CD4-positive, alpha-beta T cell treated with Interleukin-15 for 4 hours (primary cell): Measurements from ENCODE around the gene TPPP3.

Experiments used
- DNase-seq: peaks from one replicate; pipeline ENCODE4 v3.0.0-alpha.2; 2020; ENCODE audit warnings: low spot score

TPPP3 gene

DNA sequence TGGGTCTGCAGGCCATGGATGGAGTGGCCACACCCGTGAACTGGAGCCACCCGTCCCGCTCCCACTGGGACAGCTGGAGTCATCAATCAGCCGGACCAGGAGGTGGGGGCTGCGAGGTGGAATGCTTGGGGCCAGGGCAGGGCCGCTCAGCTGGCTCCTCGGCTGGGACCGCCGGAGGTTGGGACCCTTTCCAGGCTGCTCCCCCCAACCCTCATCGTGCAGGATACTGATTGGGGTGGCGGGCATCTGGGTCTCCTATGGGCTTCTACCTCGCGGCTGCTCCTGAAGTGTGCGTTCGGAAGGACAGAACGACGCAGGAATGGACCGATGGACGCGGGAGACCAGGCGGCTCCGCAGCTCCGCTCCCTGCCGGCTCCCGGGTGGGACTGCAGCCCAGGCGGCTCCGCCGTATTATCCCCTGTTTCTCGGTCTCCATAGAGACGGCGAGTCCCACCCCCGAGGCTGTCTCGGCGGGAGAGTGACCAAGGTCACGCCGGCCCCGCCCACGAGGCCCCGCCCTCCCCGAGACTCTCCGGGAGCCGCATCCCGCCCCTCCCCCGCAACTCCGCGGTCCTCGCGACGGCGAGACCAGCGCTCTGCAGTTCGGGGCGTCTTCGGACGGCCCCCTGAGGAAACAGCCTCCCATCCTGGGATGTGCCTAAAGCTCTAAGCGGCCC, at the start of gene TPPP3:
Gene TPPP3, minus strand, starts transcription at position 388 of the 677 bp plus-strand sequence. CDS start 2,387 bp downstream, outside the sequence.
- peak; percentile 50 for DNase-seq

DNA sequence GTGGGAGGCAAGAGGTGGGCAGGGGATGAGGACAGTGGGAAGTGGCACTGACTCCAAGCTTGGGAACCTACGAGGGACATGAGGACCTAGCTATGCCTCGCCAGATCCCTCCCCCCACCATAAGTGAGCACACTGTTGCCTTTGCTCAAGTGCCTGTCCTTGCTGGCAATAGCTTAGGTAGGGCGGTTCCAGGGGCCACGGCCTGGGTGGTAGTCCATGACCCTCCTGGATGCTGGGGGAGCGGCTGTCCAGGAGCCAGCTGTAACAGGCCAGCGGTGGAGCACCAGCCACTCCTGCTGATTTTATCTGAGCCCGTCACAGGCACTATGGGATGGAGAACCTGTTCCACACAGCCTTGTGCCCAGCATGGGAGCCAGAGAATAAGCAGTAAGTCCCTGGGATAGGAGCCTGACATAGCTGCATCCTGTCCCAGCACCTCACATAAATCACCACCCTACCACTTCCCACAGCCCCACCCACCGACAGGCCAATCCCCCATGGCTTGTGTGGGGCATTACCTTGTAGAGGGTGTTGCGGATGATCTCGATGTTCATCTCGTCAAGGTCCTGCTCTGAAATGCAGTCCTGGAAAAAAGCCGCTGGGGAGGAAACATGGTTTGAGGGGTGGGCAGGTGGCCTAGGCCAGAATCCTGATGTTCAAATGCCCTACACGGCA, 49.4 kb upstream of the TPPP3 start:
- no peak for DNase-seq

DNA sequence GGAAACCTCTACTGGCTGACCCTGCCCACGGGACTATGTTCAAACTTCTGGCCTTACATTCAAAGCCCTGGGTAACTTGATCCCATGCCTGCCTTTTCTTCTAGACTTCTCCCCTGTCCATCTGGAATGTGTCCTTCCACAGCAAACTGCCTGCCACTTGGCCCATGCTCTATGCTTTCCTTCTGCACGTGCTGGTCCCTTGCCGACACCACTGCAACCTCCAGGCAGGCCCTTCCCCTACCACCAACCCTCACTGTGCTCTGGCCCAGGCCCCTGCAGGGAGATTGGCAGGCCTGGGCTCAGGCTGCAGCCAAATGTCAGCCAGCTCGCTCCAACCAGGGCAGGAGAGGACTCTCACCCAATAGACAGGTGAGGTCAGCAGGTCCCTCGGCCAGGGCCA, 48.6 kb upstream of the TPPP3 start:
- no peak for DNase-seq

DNA sequence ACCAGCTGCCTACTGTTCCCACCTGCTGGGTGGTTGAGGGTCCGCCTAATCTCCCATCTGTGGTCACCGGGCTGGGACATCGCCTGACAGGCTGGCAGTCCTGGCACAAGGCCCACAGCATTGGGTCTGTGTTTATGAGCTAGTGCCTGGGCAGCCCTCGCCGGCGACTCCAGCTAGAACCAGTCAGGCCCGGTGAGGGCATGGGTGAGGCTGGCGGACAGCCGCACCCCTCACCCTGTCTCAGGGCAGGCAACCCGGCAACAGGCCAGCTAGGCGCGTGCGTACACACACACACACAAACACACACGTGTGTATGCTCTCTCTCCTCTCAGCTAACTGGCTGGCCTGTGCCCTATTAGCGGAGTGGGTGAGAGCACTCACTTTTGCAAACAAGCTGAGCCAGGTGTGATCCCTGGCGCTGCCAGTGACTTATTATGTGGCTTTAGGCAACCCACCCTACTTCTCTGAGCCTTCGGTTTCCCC, 48.0 kb upstream of the TPPP3 start:
- DNase-seq: no peak

DNA sequence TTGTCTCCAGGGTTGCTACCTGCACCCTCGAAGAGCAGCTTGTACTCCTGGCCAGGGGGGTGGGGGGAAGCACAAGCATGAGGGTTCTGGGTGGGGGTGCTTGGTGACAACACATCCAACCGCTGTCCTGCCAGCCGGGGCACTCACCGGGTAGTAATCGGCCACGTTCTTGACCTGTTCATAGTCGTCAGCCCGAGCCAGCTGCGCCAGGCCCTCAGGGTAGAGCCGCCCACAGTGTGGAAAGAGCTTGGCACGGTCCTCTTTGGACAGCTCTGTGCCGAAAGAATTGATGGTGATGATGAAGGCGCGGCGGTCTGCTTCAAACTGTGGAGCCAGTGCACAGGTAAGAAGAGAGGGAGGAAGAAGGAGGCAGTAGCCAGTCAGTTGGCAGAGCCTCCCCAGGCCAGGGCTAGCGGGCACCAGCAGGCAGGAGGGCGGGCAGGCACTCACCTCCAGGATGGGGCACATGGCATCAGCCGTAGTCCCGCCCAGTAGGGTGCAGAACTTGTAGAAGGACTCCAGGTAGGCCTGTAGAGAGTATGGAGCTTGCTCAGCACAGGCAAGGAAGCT, 45.6 kb upstream of the TPPP3 start:
- DNase-seq: no peak

DNA sequence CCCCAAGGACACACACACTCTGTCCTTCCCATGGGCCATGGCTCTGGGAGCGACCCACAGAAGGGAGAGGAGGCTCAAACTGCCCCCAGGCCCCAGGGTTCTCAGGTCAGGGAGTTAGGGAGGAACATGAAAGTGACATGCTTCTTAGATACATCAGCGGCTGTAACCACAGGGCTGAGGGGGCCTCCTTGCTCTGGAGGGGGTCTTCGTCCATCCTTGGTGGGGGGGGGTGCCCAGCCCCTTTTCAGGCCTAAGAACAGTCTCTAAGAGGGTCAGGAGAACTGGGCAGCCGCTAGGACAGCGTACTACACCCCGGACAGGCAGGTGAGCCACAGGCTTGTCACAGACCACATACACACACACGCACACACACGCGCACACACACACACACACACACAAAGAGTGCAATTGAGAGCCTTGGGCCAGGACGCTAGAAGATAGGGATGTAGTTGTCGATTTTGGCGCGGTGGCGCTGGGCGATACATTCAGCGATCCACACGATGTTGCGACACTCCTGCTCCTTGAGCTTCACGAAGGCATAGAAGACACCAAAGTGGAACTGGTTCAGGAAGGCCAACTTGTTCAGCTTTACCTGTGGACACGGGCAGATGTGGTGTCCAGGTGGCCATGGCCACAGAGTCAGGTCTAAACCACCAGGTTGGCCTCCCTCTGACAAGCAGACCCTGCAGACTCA, 44.9 kb upstream of the TPPP3 start:
- DNase-seq: no peak

DNA sequence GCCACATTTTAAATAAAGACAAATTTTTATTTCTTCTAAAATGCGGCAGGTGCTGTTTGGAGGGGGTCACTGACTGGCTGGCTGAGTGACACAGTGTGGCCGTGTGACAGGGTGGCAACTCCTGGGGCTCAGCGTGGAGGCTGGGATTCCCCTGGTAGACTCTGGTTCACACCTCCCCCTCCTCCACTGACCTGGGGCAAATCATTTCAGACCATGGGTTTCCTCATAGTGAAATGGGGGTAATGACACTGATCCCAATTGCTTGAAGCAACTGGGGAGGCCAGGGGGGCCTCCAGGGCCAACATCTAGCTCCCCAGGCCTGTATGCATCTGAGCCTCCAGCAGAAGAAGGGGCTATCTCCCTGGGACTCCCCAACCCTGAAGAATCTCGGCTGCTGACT, 44.2 kb upstream of the TPPP3 start:
- DNase-seq: no peak

DNA sequence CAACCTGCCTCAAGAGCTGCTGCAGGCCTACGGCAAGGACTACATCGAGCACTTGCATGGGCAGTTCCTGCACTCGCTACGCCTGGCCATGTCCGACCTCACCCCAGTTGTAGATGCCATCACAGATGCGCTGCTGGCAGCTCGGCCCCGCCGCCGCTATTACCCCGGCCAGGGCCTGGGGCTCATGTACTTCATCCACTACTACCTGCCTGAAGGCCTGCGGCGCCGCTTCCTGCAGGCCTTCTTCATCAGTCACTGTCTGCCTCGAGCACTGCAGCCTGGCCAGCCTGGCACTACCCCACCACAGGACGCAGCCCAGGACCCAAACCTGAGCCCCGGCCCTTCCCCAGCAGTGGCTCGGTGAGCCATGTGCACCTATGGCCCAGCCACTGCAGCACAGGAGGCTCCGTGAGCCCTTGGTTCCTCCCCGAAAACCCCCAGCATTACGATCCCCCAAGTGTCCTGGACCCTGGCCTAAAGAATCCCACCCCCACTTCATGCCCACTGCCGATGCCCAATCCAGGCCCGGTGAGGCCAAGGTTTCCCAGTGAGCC, 43.4 kb upstream of the TPPP3 start:
- DNase-seq: no peak

DNA sequence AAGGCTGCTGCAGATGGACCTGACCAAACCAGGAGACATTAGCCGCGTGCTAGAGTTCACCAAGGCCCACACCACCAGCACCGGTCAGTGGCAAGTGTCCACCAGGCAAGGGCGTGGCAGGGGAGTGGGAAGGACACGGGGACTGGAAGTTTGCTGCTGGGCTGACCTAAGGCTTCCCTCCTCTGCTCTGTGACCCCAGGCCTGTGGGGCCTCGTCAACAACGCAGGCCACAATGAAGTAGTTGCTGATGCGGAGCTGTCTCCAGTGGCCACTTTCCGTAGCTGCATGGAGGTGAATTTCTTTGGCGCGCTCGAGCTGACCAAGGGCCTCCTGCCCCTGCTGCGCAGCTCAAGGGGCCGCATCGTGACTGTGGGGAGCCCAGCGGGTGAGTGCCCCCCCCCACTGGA, 42.5 kb upstream of the TPPP3 start:
- DNase-seq: no peak

DNA sequence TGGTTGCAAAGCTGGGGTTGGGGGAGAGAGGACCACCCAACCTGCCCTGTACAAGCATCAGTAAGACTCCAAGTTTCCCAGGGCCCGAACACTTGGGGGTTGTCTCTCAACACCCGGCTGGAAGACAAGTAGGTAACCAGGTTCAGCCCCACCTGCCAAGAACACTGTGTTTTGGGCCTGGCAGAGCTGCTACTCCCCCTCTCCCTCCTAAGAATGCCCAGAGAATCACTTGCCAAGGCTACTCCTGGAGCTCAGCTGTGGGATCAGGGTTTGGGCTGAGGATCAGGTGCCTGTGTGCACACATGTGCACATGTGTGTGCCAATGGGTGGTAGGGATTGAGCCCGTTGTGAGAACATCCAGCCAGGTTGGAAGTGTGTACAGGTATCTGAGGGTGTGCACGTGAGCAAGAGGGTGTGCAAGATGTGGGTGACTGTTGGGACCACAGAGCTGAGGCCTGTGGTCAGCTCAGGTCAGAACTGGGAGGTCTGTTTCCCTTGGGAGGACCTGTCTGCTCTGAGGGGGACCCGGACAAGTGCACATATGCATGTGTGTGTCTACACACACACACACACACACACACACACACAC, 39.9 kb upstream of the TPPP3 start:
- DNase-seq: no peak

DNA sequence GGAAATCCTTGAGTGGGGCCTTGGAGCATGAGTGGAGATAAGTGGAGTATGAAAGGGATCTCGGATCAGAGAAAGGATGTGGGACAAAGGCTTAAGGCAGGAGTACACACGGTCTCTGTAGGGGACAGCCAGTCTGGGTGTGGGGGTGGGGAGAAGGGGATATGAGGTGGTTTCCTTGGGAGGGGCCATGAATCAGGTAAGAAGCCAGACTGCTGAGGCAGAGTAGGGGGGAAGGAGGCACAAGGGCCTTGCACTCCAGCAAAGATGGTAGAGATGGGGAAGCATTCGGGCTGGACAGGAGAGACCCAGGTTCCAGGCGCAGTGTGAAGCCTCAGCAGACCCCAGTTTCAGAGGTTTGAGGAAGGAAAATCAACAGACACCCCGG, 39.2 kb upstream of the TPPP3 start:
- no peak for DNase-seq

DNA sequence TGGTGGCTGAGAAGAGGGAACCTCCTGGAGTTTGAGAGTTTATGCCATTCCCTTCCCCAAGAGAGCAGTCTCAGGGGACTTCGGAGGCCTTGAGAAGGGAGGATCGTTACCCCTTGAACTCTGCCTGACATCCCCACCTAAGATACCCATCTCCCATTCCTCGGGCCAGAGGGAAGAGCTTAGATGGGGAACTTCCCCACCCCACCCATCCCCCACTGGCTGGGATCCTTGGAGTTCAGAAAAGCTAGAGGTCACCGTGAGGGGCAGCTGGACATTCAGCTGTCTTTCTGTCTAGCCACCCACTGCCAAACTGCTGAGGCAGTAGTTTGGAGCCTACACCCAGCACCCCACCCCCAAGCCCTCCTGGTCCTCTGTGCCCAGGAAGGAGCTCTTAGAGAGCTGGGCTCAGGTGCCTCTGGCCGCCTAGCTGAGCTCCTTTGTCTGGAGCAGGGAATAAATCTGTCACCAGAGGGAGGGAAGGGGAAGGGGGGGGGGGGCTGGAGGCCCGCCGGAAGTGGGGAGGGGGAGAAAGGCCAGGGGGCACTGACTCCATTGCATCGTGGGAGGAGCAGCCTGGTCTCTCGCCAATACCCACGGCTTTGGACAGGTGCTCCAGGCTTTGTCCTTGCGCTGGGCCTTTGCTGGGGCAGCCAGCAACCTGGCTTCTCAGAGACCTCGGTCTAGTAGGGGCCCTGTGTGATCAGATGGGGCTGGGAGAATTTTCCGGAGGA, 38.6 kb upstream of the TPPP3 start:
- no peak for DNase-seq

DNA sequence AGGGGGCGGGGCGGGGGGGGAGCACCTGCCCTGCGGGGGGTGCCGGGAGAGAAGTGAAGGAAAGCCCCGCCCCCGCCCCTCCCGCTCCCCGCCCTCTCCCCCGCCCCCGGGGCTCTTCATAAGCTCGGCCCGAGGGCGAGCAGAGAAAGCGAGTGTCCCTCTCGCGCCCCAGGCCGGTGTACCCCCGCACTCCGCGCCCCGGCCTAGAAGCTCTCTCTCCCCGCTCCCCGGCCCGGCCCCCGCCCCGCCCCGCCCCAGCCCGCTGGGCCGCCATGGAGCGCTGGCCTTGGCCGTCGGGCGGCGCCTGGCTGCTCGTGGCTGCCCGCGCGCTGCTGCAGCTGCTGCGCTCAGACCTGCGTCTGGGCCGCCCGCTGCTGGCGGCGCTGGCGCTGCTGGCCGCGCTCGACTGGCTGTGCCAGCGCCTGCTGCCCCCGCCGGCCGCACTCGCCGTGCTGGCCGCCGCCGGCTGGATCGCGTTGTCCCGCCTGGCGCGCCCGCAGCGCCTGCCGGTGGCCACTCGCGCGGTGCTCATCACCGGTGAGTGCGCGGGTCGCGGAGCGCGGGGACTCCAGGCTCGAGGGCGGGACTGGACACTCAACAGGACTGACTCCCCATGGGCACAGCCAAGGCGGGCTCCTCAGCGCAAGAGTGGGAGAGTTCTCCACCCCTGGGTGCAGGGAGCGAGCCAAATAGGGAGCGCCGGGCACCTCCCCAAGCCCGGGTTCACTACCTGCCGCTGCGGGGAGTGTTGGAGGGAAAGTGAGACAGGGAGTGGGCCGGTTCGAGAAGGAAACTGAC, 37.9 kb upstream of the TPPP3 start, which contains the start of gene HSD11B2:
Gene HSD11B2, plus strand, starts transcription at position 145 of the 798 bp plus-strand sequence. Its CDS starts 128 bp downstream, at position 273.
- no peak for DNase-seq

DNA sequence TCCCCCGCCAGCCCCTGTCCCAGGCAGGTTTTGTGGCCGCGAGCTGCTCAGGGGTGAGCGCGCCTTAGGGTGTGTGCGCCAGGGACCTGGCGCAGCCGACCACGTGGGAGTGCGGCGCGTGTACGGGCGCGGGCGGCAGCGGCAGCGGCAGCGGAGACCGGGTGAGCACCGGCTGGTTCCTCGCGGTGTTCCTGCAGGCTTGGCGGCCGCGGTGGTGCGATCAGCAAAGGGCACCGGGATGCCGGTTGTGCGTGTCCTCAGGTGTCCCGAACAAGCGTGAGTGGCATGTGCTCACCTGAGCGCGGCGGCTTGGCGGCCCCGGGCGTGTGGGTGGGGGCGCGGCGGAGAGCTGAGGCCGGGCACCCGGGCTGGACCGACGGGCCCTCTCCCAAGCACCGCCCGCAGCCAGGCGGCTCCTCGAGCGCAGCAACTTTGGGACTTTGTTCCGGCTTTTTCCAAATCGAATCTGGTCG, 37.2 kb upstream of the TPPP3 start:
- DNase-seq: no peak

DNA sequence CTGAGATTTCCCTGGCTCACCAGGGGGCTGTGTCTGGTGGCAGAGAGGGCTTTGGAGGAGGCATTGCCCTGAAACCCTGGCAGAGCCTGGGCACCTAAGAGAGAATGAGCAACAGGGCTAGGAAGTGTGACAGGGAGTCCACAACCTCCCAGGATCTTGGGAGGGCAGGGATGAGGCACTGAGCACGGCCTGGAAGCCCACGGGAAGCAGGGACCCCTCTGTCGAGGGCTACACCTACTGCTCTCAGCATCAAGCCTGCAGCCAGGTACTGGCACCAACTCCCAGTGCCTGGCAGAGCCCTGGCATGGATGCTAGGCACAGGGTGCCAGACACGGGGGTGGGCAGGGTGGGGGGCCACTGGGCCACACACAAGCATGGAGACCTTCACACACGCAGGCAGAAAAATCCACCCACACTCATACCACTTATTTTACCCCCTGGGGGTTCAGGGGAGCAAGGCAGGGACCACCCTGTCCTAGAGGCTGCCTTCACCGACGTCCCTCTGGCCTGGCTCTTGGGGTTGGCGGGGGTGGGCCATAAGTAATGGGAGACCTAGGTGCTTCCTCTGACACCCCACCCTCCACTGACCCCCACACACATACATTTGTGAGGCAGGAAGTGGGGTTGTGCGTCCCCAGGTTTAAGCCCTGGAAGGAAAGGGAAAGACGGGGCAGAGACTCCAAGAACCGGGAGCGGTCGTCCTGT, 36.7 kb upstream of the TPPP3 start:
- DNase-seq: no peak

DNA sequence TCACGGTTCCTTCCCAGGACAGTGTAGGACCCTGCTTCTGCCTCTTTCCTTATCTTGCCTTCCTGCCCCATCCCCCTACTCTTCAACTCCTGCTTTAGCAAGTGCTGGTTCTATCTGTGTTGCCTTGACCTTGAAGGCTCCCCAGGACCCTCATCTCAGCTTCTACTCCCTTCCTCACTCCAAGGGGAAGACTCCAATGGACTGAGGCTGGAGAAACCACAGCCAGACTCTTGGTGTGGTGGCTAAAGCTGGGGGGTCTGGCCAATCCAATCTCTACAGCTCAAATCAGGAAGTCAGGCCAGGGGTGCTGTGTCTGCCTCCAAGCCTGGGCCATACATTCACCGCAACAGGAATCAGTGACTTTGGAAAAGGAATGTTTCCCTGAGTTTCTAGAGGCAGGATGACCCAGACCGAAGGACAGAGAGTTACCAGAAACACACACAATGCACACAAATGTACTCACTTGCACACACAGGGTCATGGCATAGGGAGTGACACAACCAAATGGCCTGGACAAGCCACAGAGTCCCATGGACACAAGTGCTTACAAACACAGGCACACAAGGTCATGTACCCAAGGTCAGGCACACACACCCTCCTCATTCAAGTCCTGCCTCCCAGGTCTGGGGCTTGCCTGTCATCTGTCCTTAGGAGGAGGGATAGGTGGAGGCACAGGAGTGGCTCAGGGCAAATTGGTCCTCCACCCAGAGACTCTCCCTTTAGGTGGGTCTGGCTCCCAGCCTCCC, 35.9 kb upstream of the TPPP3 start:
- no peak for DNase-seq

DNA sequence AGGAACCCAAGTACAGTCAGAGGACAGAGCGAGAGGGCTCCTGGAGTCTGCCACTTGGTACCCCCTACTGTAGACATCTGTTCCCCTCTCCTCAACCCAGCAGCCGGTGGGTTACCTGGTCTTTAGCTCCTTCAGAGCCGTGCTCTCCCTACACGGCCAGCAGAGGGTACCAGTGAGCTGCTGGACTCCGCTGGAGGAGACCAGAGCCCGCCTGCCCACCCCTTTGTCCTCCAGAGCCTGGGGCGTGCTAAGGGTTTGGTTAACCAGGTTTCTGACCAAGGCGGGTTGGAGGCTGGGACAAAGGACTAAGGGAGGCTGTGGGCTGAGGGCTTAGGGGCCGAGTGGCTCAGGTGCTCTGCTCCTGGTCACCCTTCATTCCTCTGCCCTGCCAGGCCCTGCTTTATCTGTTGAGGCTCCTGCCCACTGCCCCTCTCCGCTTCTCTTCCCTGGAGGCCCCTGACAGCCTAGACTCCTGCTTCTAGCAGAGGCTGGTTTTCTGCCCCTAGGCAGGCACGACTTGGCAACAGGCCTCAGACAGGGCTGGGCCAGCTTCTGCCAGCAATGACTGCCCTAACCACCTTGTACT, 34.9 kb upstream of the TPPP3 start:
- DNase-seq: peak; percentile 45

DNA sequence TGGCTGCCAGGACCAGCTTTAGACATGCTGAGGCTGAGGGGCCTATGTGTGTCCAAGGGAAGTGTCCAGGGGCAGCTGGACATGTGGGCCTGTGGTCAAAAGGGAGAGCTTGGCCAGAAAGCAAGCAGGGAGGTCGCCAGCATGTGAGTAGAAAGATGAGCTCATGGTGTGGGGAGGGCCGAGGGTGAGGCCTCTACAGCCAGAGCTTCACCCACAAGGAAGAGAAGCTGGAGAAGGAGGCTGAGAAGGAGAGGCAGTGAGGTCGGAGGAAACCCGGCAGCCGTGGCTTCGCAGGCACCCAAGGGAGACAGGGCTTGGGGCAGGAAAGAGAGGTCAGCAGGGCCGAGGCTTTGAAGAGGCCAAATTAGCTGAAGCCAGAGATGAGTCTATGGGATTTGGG, 33.7 kb upstream of the TPPP3 start:
- DNase-seq: no peak

DNA sequence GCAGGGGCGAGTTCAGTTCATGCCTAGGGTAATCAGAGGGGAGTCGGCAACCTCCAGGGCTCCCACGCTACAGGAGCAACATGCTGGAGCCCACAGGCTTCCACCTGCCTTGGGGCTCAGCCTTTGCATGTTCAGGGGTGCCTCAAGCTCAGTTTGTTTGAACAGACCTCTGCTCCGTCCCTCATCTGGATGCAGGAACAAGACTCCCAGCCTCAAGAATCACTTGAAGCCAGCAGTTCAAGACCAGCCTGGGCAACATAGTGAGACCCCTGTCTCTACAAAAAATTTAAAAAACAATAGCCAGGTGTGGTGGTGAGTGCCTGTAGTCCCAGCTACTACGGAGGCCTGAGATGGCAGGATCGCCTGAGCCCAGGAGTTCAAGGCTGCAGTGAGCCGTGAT, 32.7 kb upstream of the TPPP3 start:
- DNase-seq: no peak
